GM21737 (cell line): Measurements from ENCODE around the gene XRCC4.
"Not testable (repeated sequence)": the region's sequence is repeated elsewhere in the genome, so short reads cannot be mapped to it uniquely, and the experiment has no call there.

Source experiments
- ATAC-seq: cut with Tn5 transposase; IDR thresholded peaks from one replicate; pipeline ENCODE4 v1.9.1; 2021; ENCODE audit warnings: mild to moderate bottlenecking, moderate library complexity; ENCODE audit not compliant: unreplicated experiment

The XRCC4 gene

DNA sequence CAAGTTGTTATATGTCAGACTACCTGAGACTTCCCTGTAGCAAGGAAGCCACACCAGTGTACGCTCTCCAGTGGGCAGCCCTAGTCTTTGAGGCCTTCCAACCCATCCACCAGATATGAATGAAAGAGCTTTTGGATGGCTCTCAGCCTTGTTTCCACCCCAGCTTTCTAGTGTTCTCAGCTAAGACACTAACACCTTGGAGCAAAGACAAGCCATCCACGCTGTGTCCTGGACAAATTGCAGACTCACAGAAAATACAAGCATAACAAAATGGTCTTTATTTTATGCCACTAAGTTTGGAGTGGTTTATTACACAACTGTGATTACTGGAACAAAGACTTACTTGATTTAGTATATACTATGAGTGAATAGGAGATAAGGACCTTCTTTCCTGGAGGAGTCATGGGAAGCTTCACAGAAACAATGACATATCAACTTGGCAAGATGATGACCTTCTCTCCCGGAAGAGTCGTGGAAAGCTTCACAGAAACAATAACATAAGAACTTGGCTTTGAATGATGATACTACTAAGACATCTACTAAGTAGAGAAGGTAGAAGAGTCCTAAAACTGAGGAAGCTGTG, 260.2 kb downstream of the XRCC4 start:
- ATAC-seq = no peak

DNA sequence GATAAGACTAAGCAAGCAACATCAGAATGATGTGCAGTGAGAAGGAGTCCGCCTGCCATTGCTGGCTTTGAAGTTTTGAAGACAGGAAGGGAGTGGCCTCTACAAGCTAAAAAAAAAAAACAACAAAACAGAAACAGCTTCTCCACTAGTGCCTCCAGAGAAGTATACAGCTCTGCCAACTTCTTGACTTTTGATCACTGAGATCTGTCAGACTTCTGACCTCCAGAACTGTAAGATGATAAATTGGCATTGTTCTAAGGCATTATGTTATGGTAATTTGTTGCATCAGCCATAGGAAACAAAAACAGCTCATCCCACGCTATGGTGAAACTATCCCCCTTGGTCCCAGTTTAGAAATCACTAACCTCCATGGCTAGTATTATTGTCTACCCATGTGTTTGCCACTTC, 263.2 kb downstream of the XRCC4 start:
- no peak for ATAC-seq

DNA sequence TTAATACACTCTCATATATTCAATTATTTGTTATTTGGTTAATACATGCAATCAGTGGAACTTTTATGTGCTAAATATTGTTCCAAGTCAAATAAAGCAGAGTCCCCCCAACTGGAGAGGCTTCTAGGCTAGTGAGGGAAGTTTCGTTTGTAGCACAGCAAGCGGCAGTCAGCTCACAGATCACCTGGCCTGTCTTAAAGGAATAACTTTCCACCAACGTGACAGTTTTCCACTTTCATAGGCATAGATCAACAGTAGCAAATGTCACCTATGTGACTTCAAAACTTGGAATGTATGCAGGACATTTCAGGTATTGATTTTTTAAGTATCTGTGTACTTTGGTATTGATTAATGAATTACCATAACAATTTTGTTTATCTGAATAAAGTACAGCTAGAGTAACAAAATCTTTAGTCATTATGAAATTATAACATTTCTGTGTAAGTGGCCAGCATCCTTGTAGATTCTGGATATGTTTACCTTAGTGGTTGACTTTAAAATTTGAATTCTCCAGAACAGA, 264.5 kb downstream of the XRCC4 start:
- ATAC-seq = no peak

DNA sequence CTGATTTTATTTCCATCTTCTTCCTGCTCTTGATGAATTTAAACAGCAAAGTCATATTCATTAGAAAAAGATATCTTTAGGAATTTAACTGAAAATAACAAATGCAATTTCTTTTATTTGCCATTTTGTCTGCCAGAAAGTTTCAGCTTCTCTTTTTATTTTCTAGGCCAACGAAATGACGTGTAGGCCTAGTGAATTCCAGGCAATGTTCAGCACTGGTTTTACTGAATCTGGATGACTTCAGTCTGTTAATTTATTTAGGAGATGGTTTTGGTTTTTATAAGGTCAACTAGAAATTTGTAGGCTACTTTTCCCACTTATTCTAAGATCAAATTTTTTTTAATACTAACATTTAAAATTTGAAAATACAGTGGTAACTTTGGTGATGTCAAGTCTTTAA, 265.1 kb downstream of the XRCC4 start:
- no peak for ATAC-seq

DNA sequence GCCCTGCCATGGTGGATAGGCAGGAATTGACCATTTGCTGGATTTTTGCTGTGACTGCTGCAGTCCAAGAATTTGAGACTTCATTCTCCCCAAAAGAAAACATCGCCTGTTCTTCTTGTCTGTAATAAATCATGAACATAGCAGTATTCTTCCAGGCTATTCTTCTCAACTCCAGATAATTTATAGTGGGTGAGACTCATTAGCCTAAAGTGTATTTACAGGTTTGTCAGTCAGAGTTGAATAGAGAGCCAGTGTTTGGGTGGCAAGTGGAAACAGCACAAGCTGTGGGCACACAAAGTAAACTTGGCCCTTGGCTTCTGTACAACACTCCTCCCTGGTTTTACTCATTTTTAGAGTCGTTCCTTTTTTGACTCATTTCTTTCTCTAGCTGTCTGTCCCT, 266.0 kb downstream of the XRCC4 start:
- no peak for ATAC-seq

DNA sequence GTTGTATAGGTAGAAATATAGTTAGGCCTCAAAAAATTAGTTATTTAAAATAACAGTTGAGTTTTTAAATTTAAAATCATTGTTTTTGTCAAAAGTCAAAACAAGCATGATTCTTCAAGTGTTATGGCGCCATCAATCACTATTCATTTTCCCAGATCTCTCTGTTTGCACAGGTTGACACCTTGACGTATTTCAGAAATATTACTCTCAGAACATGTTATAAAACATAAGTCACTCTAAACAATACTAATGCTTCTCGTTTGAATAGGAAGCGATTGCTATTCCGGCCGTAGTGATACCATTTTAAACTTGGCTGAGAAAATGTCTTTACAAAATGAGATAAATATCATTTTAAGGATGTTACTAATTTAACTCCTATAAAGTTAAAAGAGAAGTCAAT, 268.1 kb downstream of the XRCC4 start:
- no peak for ATAC-seq

DNA sequence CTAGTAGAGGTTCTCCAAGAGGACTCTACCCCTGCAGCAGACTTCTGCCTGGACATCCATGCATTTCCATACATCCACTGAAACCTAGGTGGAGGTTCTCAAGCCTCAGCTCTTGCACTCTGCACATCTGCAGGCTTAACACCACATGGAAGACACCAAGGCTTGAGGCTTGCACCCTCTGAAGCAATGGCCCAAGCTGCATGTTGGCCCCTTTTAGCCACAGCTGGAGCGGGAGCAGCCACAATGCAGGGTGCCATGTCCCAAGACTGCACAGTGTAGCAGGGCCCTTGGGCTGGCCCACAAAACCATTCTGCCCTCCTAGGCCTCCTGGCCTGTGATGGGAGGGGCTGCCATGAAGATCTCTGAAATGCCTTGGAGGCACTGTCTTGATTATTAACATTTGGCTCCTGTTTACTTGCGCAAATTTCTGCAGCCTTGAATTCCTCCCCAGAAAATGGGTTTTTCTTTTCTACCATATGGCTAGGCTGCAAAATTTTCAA, 271.0 kb downstream of the XRCC4 start:
- no peak for ATAC-seq

DNA sequence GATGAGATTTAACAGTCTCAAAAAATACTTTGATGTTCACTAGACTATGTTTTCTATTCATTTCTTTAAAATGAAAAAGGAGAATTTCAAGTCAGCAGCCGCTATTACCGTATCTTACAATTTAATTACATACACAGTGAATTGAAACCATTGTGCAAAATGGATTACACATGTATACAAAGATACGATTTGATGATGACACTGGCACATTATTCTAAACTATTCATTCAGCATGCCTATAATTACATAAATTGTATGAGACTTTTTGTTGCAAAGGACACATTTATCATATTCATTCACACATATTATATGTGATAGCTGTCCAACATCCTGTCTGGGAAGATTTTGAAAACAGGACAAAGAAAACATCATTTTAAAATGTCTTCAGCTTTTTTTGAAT, 275.9 kb downstream of the XRCC4 start:
- no peak for ATAC-seq

DNA sequence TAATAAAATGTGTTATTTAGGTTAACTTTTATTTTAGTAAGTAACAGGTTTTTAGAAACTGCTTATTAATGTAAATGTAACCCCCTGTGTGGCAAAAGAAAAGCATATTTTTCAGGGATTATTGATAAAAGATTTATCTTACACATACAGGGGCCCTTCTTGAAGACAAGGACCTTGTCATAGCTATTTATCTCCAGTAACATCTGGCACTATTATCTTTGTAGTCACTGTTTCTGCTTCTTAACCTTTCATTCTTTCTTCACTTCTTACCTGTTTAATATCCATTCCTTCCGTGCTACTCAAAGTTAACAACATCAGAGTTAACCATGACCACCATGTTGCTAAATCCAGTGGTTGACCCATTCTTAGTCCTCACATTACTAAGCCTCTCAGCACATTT, 276.4 kb downstream of the XRCC4 start:
- no peak for ATAC-seq

DNA sequence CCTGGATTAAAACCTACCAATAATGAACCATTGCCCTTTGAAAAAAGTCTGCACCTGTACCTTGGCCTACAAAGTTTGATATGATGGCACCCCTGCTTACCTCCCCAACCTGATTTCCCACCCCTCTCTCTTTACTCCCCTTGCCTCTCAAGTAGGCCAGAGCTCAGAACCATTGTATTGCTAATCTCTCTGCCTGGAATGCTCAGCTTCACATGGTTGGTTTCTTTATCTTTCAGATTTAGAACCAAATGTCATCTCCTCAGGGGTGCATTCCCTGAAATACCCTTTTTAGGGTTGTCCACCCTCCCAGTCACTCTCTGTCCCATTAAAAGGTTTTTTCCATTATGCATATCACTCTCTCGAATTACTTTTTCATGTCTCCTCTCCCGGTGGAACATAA, 277.6 kb downstream of the XRCC4 start:
- ATAC-seq = no peak

DNA sequence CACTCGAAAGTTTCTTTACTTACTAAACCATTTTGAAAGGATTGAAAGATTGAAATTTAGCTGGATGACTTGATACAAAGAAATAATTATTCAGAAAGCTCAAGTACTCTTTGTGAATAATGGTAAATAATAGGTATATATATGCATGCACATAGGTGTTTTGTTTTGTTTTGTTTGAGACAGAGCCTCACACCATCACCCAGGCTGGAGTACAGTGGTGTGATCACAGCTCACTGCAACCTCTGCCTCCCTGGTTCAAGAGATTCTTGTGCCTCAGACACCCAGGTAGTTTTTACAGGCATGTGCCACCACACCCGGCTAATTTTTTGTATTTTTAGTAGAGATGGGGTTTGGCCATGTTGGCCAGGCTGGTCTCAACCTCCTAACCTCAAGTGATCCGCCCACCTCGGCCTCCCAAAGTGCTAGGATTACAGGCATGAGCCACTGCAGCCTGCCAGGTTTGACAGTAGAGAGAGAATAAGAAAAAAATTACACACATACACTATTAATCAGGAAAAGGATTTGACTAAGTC, 278.2 kb downstream of the XRCC4 start:
- ATAC-seq = not testable (repeated sequence)

DNA sequence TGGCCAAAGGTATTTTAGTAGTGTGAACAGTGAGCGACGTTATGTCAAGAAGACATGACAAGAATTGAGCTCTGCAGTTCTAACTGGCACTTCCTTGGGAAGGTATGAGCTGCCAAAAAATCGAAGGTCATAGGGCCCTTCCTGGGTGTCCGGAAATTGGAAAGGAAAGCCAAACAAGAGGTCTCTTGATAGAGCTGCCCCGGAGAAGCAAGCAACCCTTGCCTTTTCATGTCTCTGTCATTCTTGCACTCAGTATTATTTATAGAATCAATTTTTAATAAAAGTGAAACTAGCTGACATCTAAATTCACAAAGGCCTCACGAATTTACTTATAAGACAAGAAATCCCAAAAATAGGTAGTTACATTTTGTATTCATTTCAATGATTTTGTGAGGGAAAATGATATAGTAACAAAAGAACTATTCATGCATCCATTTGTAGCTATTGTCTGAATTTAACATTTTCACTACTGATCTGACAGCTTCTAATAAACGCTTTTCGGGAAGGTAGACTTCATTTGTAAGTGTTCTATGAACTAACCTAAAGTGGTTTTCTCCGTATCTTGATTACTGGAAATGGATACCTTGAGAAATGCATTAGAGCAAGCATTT, 280.4 kb downstream of the XRCC4 start:
- ATAC-seq = no peak

DNA sequence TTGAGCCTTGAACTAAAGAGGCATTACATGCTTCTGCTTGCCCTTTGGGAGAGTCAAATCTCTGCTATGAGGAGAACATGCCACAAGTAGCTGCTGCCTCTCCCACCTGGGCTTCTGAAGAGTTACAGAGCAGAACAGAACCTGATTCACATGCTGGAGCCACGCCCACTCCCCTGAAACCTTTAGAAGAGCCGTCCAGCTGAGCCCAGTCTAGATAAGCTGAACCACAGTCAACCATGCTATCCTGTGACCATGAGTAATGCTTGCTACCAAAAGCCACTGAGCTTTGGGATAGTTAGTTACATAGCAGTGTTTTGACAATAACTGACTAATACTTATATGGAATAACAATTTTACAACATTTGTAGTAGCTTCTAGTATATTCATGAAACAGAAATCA, 283.2 kb downstream of the XRCC4 start:
- ATAC-seq = no peak

DNA sequence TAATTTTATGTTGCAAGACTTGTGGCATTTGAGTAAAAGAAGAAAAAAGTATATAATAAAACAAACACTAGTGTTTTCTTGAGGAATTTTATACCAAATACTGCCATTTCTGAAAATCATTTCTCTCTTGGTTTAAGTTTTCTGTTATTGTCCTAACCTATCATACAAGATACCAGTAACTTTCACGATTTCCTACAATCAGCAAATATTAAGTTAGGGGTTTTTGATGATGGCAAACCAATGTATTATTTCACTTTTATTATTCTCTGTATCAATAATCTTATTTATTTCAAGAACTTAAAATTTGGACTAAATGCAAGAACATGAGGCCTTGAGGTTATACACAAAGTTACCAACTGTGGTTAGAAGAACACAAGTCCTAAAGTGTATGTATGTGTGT, 285.2 kb downstream of the XRCC4 start:
- no peak for ATAC-seq

DNA sequence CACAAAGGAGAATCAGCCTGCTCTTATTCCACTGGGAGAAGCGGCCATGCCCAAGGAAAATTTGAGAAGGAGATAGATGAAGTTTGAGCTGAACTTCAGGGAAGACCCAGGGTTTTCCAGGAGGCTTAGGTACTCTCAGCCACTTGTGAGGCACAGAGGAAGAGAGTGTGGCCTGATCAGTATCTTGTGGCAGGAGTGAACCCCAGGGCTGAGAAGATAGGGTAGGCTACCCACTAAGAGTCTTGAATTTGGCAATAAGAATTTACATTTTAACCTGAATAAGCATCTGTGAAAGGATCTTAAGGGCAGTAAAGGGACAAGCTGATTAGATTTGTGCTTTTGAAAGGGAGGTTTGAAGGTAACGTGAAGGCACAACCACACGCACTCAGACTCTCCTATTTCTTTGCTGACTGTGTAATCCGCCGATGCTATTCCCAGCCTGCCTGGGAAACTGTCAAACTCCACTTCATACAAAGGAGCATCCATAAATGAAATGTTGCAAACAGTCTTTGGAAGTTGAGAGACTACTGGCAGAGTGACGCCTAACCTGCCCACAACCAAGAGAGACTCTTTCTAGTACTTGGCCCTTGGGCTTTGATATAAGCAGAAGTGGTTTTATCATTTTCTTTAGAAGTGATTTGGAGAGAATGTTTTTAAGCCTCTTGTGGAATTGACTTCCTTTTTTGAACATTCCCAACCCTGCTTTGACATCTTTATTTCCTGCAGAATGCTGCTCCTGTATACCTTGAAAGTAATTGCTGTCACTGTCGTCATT, 286.0 kb downstream of the XRCC4 start:
- no peak for ATAC-seq

DNA sequence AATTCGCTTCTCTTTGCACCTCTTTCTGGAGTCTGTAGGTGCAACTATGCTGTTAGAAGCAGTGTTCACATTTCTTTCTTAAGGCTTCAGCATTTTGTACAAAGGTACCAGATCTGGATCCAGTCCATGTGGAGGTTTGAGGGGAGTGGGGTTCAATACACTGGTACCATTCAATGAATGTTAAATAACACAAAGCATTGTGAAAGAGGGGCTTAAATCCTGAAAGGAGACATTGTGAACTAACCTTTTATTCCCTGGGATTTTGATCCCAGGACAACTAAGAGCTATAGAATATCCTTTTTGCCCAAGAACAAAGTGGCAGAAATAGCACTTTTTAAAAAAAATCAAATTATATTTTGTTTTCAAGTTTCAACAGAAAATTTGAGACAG, 286.5 kb downstream of the XRCC4 start:
- ATAC-seq = no peak

DNA sequence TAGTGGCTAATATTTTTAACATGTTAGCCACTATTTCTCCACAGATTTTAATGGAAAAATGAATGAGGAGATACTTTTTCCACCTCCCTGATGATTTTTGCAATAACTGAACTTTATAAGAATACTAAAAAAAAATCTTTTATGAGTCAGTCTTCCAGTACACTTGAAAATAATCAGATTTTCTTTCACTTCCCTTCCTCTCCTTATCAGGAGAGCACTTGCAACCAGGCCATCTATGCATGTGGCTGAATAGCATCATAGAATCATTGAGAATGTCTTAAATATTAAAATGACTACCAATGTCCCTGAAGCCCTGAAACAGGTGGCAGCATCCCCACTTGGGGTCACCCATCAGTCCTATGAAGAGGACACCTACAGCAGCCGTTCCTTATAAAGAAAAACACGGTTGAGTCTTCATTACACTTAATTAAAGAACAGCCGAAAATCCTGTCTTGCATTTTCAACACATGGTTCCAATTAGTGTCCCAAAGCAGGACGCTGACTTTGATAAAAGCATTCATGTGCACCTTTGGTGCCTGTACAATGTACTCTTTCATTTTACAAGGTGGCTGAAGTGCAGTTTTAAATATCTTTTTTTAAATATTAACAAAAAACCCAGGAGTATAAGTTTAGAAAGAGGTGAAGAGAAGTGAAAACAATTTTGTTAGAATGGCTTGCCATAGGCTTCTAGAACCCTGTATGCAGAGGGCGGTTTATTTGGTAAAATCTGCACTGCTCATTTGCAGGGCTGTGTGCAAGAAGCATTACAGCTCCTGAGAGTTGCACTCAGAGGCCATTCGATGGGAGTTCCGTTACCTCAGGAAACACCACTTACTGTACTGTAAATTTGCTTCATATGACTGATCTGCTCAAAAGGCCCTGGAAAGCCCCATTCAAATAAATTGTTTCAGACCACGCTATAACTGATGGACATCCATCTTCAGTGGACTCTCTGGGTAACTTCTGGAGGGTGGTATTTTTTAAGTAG, 287.3 kb downstream of the XRCC4 start:
- ATAC-seq = peak; percentile 57

DNA sequence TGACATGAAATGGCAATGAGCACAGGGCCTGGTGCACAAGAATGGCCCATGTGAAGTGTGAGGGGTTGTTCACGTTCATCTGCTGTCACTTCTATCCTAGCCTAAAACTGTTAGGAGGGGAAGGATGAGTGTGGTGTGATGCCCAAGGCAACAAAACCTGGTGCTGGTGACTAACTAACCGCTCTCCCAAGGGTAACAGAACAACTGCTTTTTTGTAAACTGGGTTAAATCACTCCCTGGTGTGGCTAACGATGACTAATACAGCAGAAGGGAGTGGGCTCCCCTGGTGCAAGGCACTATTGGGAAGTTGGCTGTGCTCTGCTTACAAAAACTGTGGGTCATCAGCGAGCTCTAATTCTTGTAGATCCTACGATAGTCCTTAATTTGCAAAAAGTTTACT, 291.0 kb downstream of the XRCC4 start:
- no peak for ATAC-seq

DNA sequence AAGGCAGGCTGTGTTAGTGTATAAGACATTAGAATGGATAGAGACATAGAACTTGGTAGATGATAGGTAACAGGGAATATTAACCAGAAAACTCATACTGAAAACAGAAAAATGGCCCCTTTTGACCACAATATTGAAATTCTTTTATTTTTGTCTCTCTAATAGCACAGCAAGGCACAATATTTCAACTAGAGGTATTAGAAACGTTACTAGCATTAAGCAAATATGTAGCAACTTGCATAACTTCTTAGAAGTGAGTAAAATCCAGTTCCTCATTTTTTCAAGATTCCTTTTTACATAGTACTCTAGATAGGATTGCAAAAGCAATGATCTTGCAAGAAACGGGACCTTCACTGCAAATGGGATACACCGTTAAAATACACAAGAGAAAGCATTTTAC, 291.5 kb downstream of the XRCC4 start:
- no peak for ATAC-seq

DNA sequence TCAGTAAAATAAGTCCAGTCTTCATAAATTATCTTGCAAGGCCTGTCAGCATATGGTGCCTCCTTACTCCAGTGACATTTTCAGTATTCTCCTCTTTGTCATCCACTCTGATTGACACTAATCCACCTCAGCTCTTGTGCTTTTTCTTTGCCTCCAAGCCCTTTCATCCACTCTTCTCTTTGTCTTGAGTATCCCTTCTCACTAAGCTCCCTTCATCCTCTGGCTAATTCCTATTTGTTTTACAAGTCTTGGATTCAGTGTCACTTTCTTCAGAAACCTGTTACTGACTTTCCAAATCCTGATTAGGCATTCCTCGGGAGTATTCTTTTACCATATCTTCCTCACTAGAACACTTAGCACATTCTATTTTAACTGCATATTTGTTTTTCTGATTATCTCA, 293.6 kb downstream of the XRCC4 start:
- ATAC-seq = no peak

DNA sequence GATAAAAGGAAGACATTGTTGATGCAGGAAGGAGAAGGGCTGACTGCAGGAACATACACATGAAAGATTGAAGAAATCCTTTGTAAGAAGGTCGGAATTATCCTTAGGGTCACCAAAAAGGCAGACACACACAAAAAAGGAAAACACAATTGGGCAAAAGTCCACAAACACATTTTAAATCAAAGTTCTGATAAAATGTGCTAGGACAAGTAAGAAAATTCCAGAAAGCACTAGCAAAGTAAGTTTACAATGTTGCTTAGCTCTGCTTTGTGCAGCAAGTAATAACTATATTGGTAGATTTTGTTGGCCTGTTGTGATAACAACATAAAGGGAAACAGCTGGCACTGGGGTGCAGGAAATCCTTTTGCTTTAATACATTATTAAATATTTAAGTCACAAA, 294.4 kb downstream of the XRCC4 start:
- ATAC-seq = no peak
